Osteoblast (primary cell): ENCODE measurements around the gene COL17A1. TPM values are rescaled to one million over a fixed set of nuclear protein-coding genes. Genes with fewer than 3 reads are reported as not detected.

Source experiments
- DNase-seq: peaks from one replicate; pipeline ENCODE4 v3.0.0; 2011; ENCODE audit warnings: low spot score, mixed read lengths; ENCODE audit not compliant: insufficient read length; ENCODE audit errors: missing footprints
- H2AFZ ChIP-seq: 2 replicates; pipeline ENCODE4 v1.6.0; 2011; ENCODE audit warnings: mild to moderate bottlenecking, low read length
- H3K27ac ChIP-seq: 2 replicates; pipeline ENCODE4 v1.5.1; 2011; ENCODE audit warnings: mild to moderate bottlenecking, low read depth, low read length, moderate library complexity
- H3K27me3 ChIP-seq: 2 replicates; pipeline ENCODE4 v1.6.0; 2012; ENCODE audit warnings: mild to moderate bottlenecking, control low read depth, inconsistent platforms, low read length, moderate library complexity; ENCODE audit not compliant: insufficient read depth
- H3K36me3 ChIP-seq: 2 replicates; pipeline ENCODE4 v1.5.1; 2011; ENCODE audit warnings: mild to moderate bottlenecking, low read length, control low read depth, moderate library complexity; ENCODE audit not compliant: insufficient read depth
- H3K4me1 ChIP-seq: 2 replicates; pipeline ENCODE4 v1.5.1; 2011; ENCODE audit warnings: mild to moderate bottlenecking, low read length, control low read depth, moderate library complexity; ENCODE audit not compliant: insufficient read depth
- H3K4me2 ChIP-seq: 2 replicates; pipeline ENCODE4 v1.6.0; 2011; ENCODE audit warnings: mild to moderate bottlenecking, low read length; ENCODE audit not compliant: insufficient read depth
- H3K4me3 ChIP-seq: fragments of 200-600 bp; sonication (generic); 3 replicates; pipeline ENCODE4 v1.5.1; 2012; ENCODE audit warnings: mild to moderate bottlenecking, low read length, inconsistent platforms; ENCODE audit not compliant: insufficient read depth
- H3K79me2 ChIP-seq: 2 replicates; pipeline ENCODE4 v1.6.0; 2012; ENCODE audit warnings: mild to moderate bottlenecking, low read length, control low read depth, inconsistent platforms; ENCODE audit not compliant: insufficient read depth
- H3K9me3 ChIP-seq: 2 replicates; pipeline ENCODE4 v1.5.1; 2011; ENCODE audit warnings: low read depth, low read length, control low read depth
- H4K20me1 ChIP-seq: 2 replicates; pipeline ENCODE4 v1.6.0; 2012; ENCODE audit warnings: mild to moderate bottlenecking, low read length, control low read depth; ENCODE audit not compliant: insufficient read depth
- CTCF ChIP-seq: IDR thresholded peaks from 2 replicates; pipeline ENCODE4 v1.5.1; 2011; ENCODE audit warnings: mild to moderate bottlenecking, low read depth, low read length, moderate library complexity; ENCODE audit errors: extremely low read depth
- total RNA-seq: library from RNA; depleted of rRNA; stranded (reverse); fragments of >200 nt; gene quantifications from 2 replicates; pipeline ENCODE4 v1.2.3, GENCODE V29; 2012

Gene COL17A1
- total RNA-seq, 1 donor = under 0.01 TPM

- Histone ChIP-seq H3K4me2 (no peak overlapping the region), H3K27me3 (peaks cover 27% of the 10 kb centered on the region), H3K4me3 (no peak overlapping the region), H3K36me3 (no peaks in the 10 kb centered on the region), H2AFZ (no peak overlapping the region), H3K9me3 (no peaks in the 10 kb centered on the region), H3K27ac (no peak overlapping the region), H3K4me1 (no peaks in the 10 kb centered on the region), H3K79me2 (no peaks in the 10 kb centered on the region), H4K20me1 (no peaks in the 10 kb centered on the region)
- no peak for TF ChIP-seq CTCF
- no peak for DNase-seq
These were observed 18.2 kb downstream of the COL17A1 start for GRCh38 chr10:104067525-104067924.

GRCh38 chr10:104066945-104067344 is 18.7 kb downstream of the COL17A1 start:
- Histone ChIP-seq H3K4me1 (no peaks in the 10 kb centered on the region), H3K4me3 (no peak overlapping the region), H3K9me3 (no peaks in the 10 kb centered on the region), H3K27me3 (peaks cover 24% of the 10 kb centered on the region), H3K27ac (no peak overlapping the region), H3K36me3 (no peaks in the 10 kb centered on the region), H4K20me1 (no peaks in the 10 kb centered on the region), H2AFZ (no peak overlapping the region), H3K79me2 (no peaks in the 10 kb centered on the region), H3K4me2 (no peak overlapping the region)
- TF ChIP-seq CTCF = no peak
- DNase-seq = no peak

- Histone ChIP-seq H3K79me2 (no peaks in the 10 kb centered on the region), H3K27ac (no peak overlapping the region), H4K20me1 (no peaks in the 10 kb centered on the region), H3K4me3 (no peak overlapping the region), H3K27me3 (peaks cover 20% of the 10 kb centered on the region), H3K4me1 (no peaks in the 10 kb centered on the region), H3K36me3 (no peaks in the 10 kb centered on the region), H3K9me3 (no peaks in the 10 kb centered on the region), H3K4me2 (no peak overlapping the region), H2AFZ (no peak overlapping the region)
- no peak for TF ChIP-seq CTCF
- DNase-seq = no peak
These were observed 19.9 kb downstream of the COL17A1 start for GRCh38 chr10:104065748-104066147.

- no peaks in the 10 kb centered on the region for H3K9me3 ChIP-seq
These were observed 24.5 kb downstream of the COL17A1 start for GRCh38 chr10:104061196-104061595.

More at GRCh38 chr10:104061196-104061595, 24.5 kb downstream of the COL17A1 start:
- Histone ChIP-seq H3K4me1 (no peaks in the 10 kb centered on the region), H4K20me1 (no peaks in the 10 kb centered on the region), H3K79me2 (no peaks in the 10 kb centered on the region), H3K27ac (no peak overlapping the region), H3K4me3 (no peak overlapping the region), H3K4me2 (no peak overlapping the region), H3K36me3 (no peaks in the 10 kb centered on the region), H3K27me3 (peaks cover 8% of the 10 kb centered on the region), H2AFZ (no peak overlapping the region)
- no peak for DNase-seq
- no peak for TF ChIP-seq CTCF
